Esophagus squamous epithelium (tissue), 5 donors: Measurements from ENCODE around the gene HEPACAM. TPM values are rescaled to one million over a fixed set of nuclear protein-coding genes. Genes with fewer than 3 reads are reported as not detected.

Source experiments
- DNase-seq: peaks from one replicate; lab custom pipeline; 2025; lab: John Stamatoyannopoulos, UW
- H3K27ac ChIP-seq, 4 donors: fragments of 200-600 bp; sonication (generic); one replicate each; pipeline ENCODE4 v1.5.1; 2016 to 2019; ENCODE audit warnings: mild to moderate bottlenecking in 1 of 4
- H3K27me3 ChIP-seq, 4 donors: fragments of 200-600 bp; sonication (generic); 1 replicate in 3 of 4; 2 replicates in 1 of 4; pipeline versions ENCODE4 v1.5.1 to v1.6.0; 2017 to 2021; ENCODE audit warnings: antibody characterized with exemption in 1 of 4
- H3K36me3 ChIP-seq, 3 donors: fragments of 200-600 bp; sonication (generic); one replicate each; pipeline ENCODE4 v1.5.1; 2016 to 2019
- H3K4me1 ChIP-seq, 3 donors: fragments of 200-600 bp; sonication (generic); one replicate each; pipeline ENCODE4 v1.5.1; 2017 to 2019
- H3K4me3 ChIP-seq, 4 donors: fragments of 200-600 bp; sonication (generic); 1 replicate in 3 of 4; 2 replicates in 1 of 4; pipeline ENCODE4 v1.5.1; 2016 to 2019; ENCODE audit warnings: mild to moderate bottlenecking in 2 of 4, moderate library complexity in 1 of 4
- H3K9me3 ChIP-seq, 3 donors: fragments of 200-600 bp; sonication (generic); one replicate each; pipeline ENCODE4 v1.5.1; 2016 to 2019
- POLR2A ChIP-seq, 4 donors: fragments of 450-650 bp; IDR thresholded peaks; one replicate each; pipeline ENCODE4 v1.6.1; 2017; ENCODE audit warnings: antibody characterized with exemption in 4 of 4, mild to moderate bottlenecking in 4 of 4, moderate library complexity in 3 of 4
- WGBS, 2 donors: methylation state at CpG; one replicate each; pipeline ENCODE4 v1.1.5; 2018; 5-methylcytosine and 5-hydroxymethylcytosine counted together
- intact Hi-C: fragments of 100-400 bp; cut with DNase I; formaldehyde crosslinking; loops from one replicate; pipeline ENCODE4 v1.15.0; 2022
- total RNA-seq, 4 donors: library from RNA; depleted of rRNA; stranded (reverse); fragments of >200 nt; gene quantifications; one replicate each; pipeline ENCODE4 v1.1.0, GENCODE V29; 2016
- TF ChIP-seq, protein P1 (sequence below), 6 experiments: fragments of 450-650 bp in 4 of 6; fragments of 200-600 bp in 2 of 6; sonication (generic) in 2 of 6; IDR thresholded peaks; one replicate each; pipeline ENCODE4 v1.5.1; 2016 to 2019; ENCODE audit warnings: antibody characterized with exemption in 6 of 6, mild to moderate bottlenecking in 4 of 6, moderate library complexity in 4 of 6
- donor health status: DM: yes; HTN: yes; CAD: no.

Gene HEPACAM
- total RNA-seq, 4 donors from 2014 or later: not detected

DNA sequence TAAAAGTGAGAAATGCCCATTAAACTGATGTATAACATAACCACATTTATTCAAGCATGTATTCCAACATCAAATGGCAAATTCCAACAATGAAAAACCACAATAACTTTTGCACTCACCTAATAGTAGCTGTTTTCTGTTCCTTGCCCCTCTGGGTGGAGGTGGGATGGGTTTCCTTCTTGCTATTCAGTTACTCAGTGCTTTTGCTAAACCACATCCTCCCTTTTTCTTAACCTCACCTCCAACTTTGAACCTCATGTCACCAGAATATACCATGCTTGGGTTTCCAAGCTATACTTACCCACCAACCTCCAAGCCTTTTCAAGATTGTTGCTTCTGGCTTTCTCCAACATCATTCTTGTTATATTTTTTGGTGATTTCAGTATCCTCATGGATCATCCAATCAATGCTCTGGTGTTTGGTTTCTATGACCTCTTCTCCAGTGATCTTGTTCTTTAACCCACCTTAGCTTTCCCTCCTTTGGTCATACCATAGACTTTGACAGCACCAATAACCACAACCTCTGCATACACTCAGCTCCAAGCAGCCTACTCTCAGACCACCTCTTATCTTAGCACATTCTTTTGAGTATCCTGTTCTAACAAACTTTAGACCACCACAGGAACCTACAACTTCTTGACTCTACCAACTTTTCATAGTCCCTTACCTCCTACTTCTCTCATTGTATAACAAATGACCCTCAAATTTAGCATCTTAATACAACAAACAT, 14.9 kb upstream of the HEPACAM start:
- intact Hi-C loops: no loop called here

DNA sequence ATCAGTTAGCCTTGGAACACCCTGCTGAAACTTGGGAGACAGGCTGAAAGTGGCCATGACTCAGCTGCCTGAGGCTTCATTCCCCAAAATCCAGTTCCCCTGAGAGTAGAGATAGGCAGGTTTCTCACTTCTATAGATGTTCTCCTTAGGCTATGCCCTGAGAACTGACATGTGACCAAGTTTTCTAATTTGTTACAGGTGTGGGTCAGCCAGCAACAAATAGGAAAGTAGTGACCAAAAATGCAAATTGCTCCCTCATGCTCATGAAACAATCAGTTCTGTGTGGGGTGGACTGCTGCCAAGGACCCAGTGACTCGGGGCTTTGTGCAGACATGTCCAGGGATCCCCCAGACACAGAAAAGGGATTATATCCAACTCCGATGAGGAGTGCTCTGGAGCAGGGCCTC, 10.9 kb upstream of the HEPACAM start:
- 20% methylated on average over 2 of the region's 2 CpGs; no CpG with 5 or more reads in 1 of the 2 donors for WGBS, 2 donors
- intact Hi-C loops: no loop called here
- TF ChIP-seq, protein P1, sequence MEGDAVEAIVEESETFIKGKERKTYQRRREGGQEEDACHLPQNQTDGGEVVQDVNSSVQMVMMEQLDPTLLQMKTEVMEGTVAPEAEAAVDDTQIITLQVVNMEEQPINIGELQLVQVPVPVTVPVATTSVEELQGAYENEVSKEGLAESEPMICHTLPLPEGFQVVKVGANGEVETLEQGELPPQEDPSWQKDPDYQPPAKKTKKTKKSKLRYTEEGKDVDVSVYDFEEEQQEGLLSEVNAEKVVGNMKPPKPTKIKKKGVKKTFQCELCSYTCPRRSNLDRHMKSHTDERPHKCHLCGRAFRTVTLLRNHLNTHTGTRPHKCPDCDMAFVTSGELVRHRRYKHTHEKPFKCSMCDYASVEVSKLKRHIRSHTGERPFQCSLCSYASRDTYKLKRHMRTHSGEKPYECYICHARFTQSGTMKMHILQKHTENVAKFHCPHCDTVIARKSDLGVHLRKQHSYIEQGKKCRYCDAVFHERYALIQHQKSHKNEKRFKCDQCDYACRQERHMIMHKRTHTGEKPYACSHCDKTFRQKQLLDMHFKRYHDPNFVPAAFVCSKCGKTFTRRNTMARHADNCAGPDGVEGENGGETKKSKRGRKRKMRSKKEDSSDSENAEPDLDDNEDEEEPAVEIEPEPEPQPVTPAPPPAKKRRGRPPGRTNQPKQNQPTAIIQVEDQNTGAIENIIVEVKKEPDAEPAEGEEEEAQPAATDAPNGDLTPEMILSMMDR (IDR thresholded peaks at IDR 0.05): no peak
- TF ChIP-seq POLR2A (IDR thresholded peaks at IDR 0.05): no peak

More for the DNA sequence above, 14.9 kb upstream of the HEPACAM start:
- H3K27me3 ChIP-seq: no peaks in the 10 kb centered on the region
- peaks cover 0 to 24% (median 6%) of the 10 kb centered on the region in 3 donors for H3K4me1 ChIP-seq
- no peak overlapping the region for H3K4me3 ChIP-seq
- H3K27ac ChIP-seq: no peak overlapping the region
- no peaks in the 10 kb centered on the region for H3K9me3 ChIP-seq
- DNase-seq: no peak
- H3K36me3 ChIP-seq: no peaks in the 10 kb centered on the region
- no peak for TF ChIP-seq POLR2A (IDR thresholded peaks at IDR 0.05)
- TF ChIP-seq, protein P1 (IDR thresholded peaks at IDR 0.05): no peak

GRCh38 chr11:124945826-124946225, 10.0 kb upstream of the HEPACAM start:
- H3K4me3 ChIP-seq: no peak overlapping the region
- no peaks in the 10 kb centered on the region for H3K27me3 ChIP-seq
- TF ChIP-seq, protein P1 (IDR thresholded peaks at IDR 0.05): no peak
- no peak for TF ChIP-seq POLR2A (IDR thresholded peaks at IDR 0.05)
- intact Hi-C loops: no loop called here
- peaks cover 0 to 7% (median 0%) of the 10 kb centered on the region in 3 donors for H3K4me1 ChIP-seq
- DNase-seq: no peak
- 56 to 77% methylated on average over 5 to 6 of the region's 6 CpGs for WGBS, 2 donors
- H3K36me3 ChIP-seq: no peaks in the 10 kb centered on the region
- no peak overlapping the region for H3K27ac ChIP-seq
- H3K9me3 ChIP-seq: no peaks in the 10 kb centered on the region

More for the DNA sequence above, 10.9 kb upstream of the HEPACAM start:
- Histone ChIP-seq H3K27me3 (no peaks in the 10 kb centered on the region), H3K4me3 (no peak overlapping the region), H3K9me3 (no peaks in the 10 kb centered on the region), H3K36me3 (no peaks in the 10 kb centered on the region), H3K27ac (no peak overlapping the region), H3K4me1 (peaks cover 0 to 7% (median 0%) of the 10 kb centered on the region in 3 donors)
- no peak for DNase-seq

- Histone ChIP-seq H3K27me3 (peaks cover 0 to 4% (median 0%) of the 10 kb centered on the region in 4 donors), H3K4me3 (no peak overlapping the region), H3K27ac (no peak overlapping the region), H3K4me1 (peaks cover 0 to 7% (median 0%) of the 10 kb centered on the region in 3 donors), H3K36me3 (no peaks in the 10 kb centered on the region), H3K9me3 (no peaks in the 10 kb centered on the region)
- no peak for DNase-seq
- WGBS, 2 donors: 62 to 68% methylated on average over 3 of the region's 3 CpGs
- TF ChIP-seq, protein P1 (IDR thresholded peaks at IDR 0.05): no peak
- no peak for TF ChIP-seq POLR2A (IDR thresholded peaks at IDR 0.05)
- intact Hi-C loops: no loop called here
These were observed 8.7 kb upstream of the HEPACAM start for GRCh38 chr11:124944565-124944964.

GRCh38 chr11:124943741-124944140, 7.9 kb upstream of the HEPACAM start:
- H3K4me3 ChIP-seq: no peak overlapping the region
- H3K27me3 ChIP-seq: peaks cover 0 to 4% (median 0%) of the 10 kb centered on the region in 4 donors
- 13 to 22% methylated on average over 1 of the region's 1 CpG for WGBS, 2 donors
- H3K36me3 ChIP-seq: no peaks in the 10 kb centered on the region
- H3K4me1 ChIP-seq: peaks cover 0 to 7% (median 0%) of the 10 kb centered on the region in 3 donors
- no peak for TF ChIP-seq POLR2A (IDR thresholded peaks at IDR 0.05)
- TF ChIP-seq, protein P1 (IDR thresholded peaks at IDR 0.05): no peak
- intact Hi-C loops: no loop called here
- no peaks in the 10 kb centered on the region for H3K9me3 ChIP-seq
- no peak overlapping the region for H3K27ac ChIP-seq
- no peak for DNase-seq
